NCI-H524 treated with DMSO at 0.1 percent for 48 hours (cell line): ENCODE results near the gene OLFML3.

ENCODE experiments used
- DNase-seq: peaks from one replicate; lab custom pipeline; 2025; lab: John Stamatoyannopoulos, UW

OLFML3 gene

GRCh38 chr1:114025609-114026401, 46.5 kb downstream of the OLFML3 start:
- DNase-seq = no peak

- no peak for DNase-seq
Measured at GRCh38 chr1:114026797-114027196, 47.5 kb downstream of the OLFML3 start.
